Thyroid gland (tissue), 4 donors: ENCODE measurements around the gene ZNF770. TPM values are rescaled to one million over a fixed set of nuclear protein-coding genes. Genes with fewer than 3 reads are reported as not detected.

Experiments
- DNase-seq, 2 donors: peaks; one replicate each; pipeline ENCODE4 v3.0.0-alpha.2; 2019
- H3K27ac ChIP-seq, 3 donors: fragments of 200-600 bp; sonication (generic); 1 replicate in 2 of 3; 2 replicates in 1 of 3; pipeline ENCODE4 v1.5.1; 2016 to 2019; ENCODE audit warnings: mild to moderate bottlenecking in 1 of 3, moderate library complexity in 1 of 3
- H3K27me3 ChIP-seq: fragments of 200-600 bp; sonication (generic); one replicate; pipeline ENCODE4 v1.5.1; 2019
- H3K36me3 ChIP-seq, 2 donors: fragments of 200-600 bp; sonication (generic); one replicate each; pipeline ENCODE4 v1.5.1; 2016 to 2019
- H3K4me1 ChIP-seq, 2 donors: fragments of 200-600 bp; sonication (generic); one replicate each; pipeline ENCODE4 v1.5.1; 2017 to 2019
- H3K4me3 ChIP-seq, 3 donors: fragments of 200-600 bp; sonication (generic); replicated peaks in 1 of 3; 1 replicate in 2 of 3; 2 replicates in 1 of 3; pipeline ENCODE4 v1.5.1; 2016; ENCODE audit warnings: mild to moderate bottlenecking in 1 of 3
- H3K9me3 ChIP-seq: fragments of 200-600 bp; sonication (generic); one replicate; pipeline ENCODE4 v1.5.1; 2017
- CTCF ChIP-seq, 6 experiments: fragments of 200-600 bp in 3 of 6; fragments of 450-650 bp in 3 of 6; sonication (generic) in 3 of 6; IDR thresholded peaks; one replicate each; pipeline ENCODE4 v1.5.1; 2016 to 2019; ENCODE audit warnings: antibody characterized with exemption in 6 of 6, mild to moderate bottlenecking in 2 of 6, inconsistent platforms in 1 of 6, moderate library complexity in 1 of 6
- POLR2A ChIP-seq, 2 donors: fragments of 450-650 bp; IDR thresholded peaks; one replicate each; pipeline ENCODE4 v1.6.1; 2017; ENCODE audit warnings: antibody characterized with exemption in 2 of 2, mild to moderate bottlenecking in 2 of 2, moderate library complexity in 1 of 2
- WGBS, 2 donors: methylation state at CpG; one replicate each; pipeline ENCODE4 v1.1.5; 2017; 5-methylcytosine and 5-hydroxymethylcytosine counted together
- intact Hi-C: fragments of 100-400 bp; cut with DNase I; formaldehyde crosslinking; loops from one replicate; pipeline ENCODE4 v1.15.1; 2023
- total RNA-seq, 4 donors: library from RNA; depleted of rRNA; stranded (reverse); fragments of >200 nt; gene quantifications; one replicate each; pipeline ENCODE4 v1.2.3, GENCODE V29; 2016

Gene ZNF770
- total RNA-seq, 4 donors from 2014 or later, result 52.0 to 97.2 (median 74.4) TPM

GRCh38 chr15:35005933-35006332, 17.8 kb upstream of the ZNF770 start:
- WGBS, 2 donors, result 92 to 93% methylated on average over 6 of the region's 6 CpGs

DNA sequence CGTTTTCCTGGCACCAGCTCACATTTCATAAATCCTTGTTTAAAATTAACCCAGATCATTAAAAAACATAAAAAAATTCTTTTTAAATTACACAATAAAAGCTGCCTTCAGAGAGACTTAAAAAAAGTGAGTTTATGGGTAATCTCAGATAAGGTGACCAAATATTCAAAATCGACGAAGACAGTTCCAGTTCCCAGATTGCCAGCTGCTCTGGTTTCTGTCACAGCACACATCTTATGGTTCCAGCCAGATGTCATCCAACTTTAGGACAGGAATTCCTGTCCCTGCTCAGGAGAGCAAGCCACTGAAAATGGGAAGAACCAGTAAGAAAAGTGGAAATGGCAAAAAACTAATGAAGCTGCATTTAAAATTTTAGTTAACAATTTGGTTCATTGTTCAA, 15.8 kb upstream of the ZNF770 start:
- Histone ChIP-seq H3K4me3 (no peak overlapping the region), H3K27me3 (no peaks in the 10 kb centered on the region), H3K9me3 (no peaks in the 10 kb centered on the region), H3K4me1 (peaks cover 0 to 5% of the 10 kb centered on the region in 2 donors), H3K36me3 (no peaks in the 10 kb centered on the region), H3K27ac (no peak overlapping the region)
- whole genome bisulfite sequencing, 2 donors, result 82% methylated on average over 3 of the region's 3 CpGs
- intact Hi-C loops, result no loop called here
- TF ChIP-seq CTCF (IDR thresholded peaks at IDR 0.05) (no peak), POLR2A (IDR thresholded peaks at IDR 0.05) (no peak)
- no peak for DNase-seq

More at GRCh38 chr15:35005933-35006332, 17.8 kb upstream of the ZNF770 start:
- Histone ChIP-seq H3K27ac (no peak overlapping the region), H3K36me3 (no peaks in the 10 kb centered on the region), H3K27me3 (no peaks in the 10 kb centered on the region), H3K4me1 (no peaks in the 10 kb centered on the region), H3K9me3 (no peaks in the 10 kb centered on the region), H3K4me3 (no peak overlapping the region)
- TF ChIP-seq POLR2A (IDR thresholded peaks at IDR 0.05) (no peak), CTCF (IDR thresholded peaks at IDR 0.05) (no peak)
- no peak for DNase-seq
- intact Hi-C loops, result no loop called here

- peak; percentile 37 to 60 for DNase-seq
- Histone ChIP-seq H3K27me3 (no peaks in the 10 kb centered on the region), H3K27ac (no peak overlapping the region), H3K4me1 (peaks cover 0 to 5% of the 10 kb centered on the region in 2 donors), H3K4me3 (no peak overlapping the region), H3K36me3 (no peaks in the 10 kb centered on the region), H3K9me3 (no peaks in the 10 kb centered on the region)
- TF ChIP-seq POLR2A (IDR thresholded peaks at IDR 0.05) (no peak), CTCF (IDR thresholded peaks at IDR 0.05) (no peak)
- intact Hi-C loops, result no loop called here
- 33 to 45% methylated on average over 1 of the region's 1 CpG for WGBS, 2 donors
These were observed 12.4 kb upstream of the ZNF770 start for GRCh38 chr15:35000511-35000910.

GRCh38 chr15:34999906-35000305, 11.8 kb upstream of the ZNF770 start:
- TF ChIP-seq POLR2A (IDR thresholded peaks at IDR 0.05), result no peak
- TF ChIP-seq CTCF (IDR thresholded peaks at IDR 0.05), result no peak
- DNase-seq, result no peak
- Histone ChIP-seq H3K27me3 (no peaks in the 10 kb centered on the region), H3K4me1 (peaks cover 0 to 5% of the 10 kb centered on the region in 2 donors), H3K36me3 (no peaks in the 10 kb centered on the region), H3K4me3 (no peak overlapping the region), H3K9me3 (no peaks in the 10 kb centered on the region), H3K27ac (no peak overlapping the region)
- intact Hi-C loops, result no loop called here
- 95% methylated on average over 7 of the region's 7 CpGs for WGBS, 2 donors

DNA sequence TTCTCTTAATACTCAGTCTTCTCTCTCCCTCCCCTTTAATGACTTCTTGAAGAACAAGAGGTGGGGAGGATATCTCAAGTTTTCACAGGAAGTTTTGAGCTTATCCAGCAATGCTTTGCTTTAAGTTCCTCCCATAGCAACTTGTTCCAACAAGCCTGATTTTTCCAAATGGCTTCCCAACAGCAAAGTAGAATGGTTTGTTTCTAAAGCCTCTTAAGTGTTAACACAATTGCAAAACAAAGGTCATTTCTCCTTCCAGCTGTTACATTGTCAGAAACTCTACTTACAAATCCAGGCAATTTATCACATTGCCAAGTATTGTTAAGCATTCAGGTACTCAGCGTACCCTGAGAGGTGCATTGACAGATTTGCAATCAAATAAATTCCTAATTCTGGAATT, 6.8 kb upstream of the ZNF770 start:
- Histone ChIP-seq H3K27me3 (no peaks in the 10 kb centered on the region), H3K9me3 (no peaks in the 10 kb centered on the region), H3K27ac (no peak overlapping the region), H3K4me3 (no peak overlapping the region), H3K36me3 (no peaks in the 10 kb centered on the region), H3K4me1 (peaks cover 4 to 6% of the 10 kb centered on the region in 2 donors)
- no peak for TF ChIP-seq CTCF (IDR thresholded peaks at IDR 0.05)
- TF ChIP-seq POLR2A (IDR thresholded peaks at IDR 0.05), result no peak
- WGBS, 2 donors, result 89 to 93% methylated on average over 1 of the region's 1 CpG
- no peak for DNase-seq
- intact Hi-C loops, result no loop called here
